SKM-1 treated with dmso at 0.1 percent for 144 hours (cell line): Measurements from ENCODE around the gene MRPL10.

Experiments
- DNase-seq: peaks from one replicate; lab custom pipeline; 2025; ENCODE audit not compliant: unreplicated experiment; lab: John Stamatoyannopoulos, UW

The MRPL10 gene

GRCh38 chr17:47831003-47831933 lies at the start of gene MRPL10, which contains the start of gene LRRC46:
Gene MRPL10, minus strand, starts transcription at chr17:47831541. Its CDS starts 30 bp downstream, at chr17:47831511.
Gene LRRC46, plus strand, starts transcription at chr17:47831670. Its CDS starts 320 bp downstream, at chr17:47831990.
- peak; percentile 89 for DNase-seq

- DNase-seq: no peak
Observed at GRCh38 chr17:47879776-47880454, 48.6 kb upstream of the MRPL10 start.

- DNase-seq: no peak
Observed at GRCh38 chr17:47879028-47879585, 47.8 kb upstream of the MRPL10 start.

- DNase-seq: no peak
Observed at GRCh38 chr17:47878203-47879027, 47.1 kb upstream of the MRPL10 start.

- no peak for DNase-seq
Observed at GRCh38 chr17:47877368-47878034, 46.2 kb upstream of the MRPL10 start.

- DNase-seq: no peak
Observed at GRCh38 chr17:47875011-47875985, 44.0 kb upstream of the MRPL10 start.

- no peak for DNase-seq
Observed at GRCh38 chr17:47873200-47874090, 42.1 kb upstream of the MRPL10 start.

- no peak for DNase-seq
Observed at GRCh38 chr17:47872651-47873161, 41.4 kb upstream of the MRPL10 start.

GRCh38 chr17:47872019-47872650 lies 40.8 kb upstream of the MRPL10 start:
- no peak for DNase-seq

GRCh38 chr17:47871048-47871447 lies 39.7 kb upstream of the MRPL10 start:
- DNase-seq: no peak

GRCh38 chr17:47870056-47870455 lies 38.7 kb upstream of the MRPL10 start:
- DNase-seq: no peak

GRCh38 chr17:47869114-47869513 lies 37.8 kb upstream of the MRPL10 start:
- no peak for DNase-seq

GRCh38 chr17:47867813-47868533 lies 36.6 kb upstream of the MRPL10 start:
- DNase-seq: no peak

- no peak for DNase-seq
Observed at GRCh38 chr17:47866941-47867340, 35.6 kb upstream of the MRPL10 start.

- no peak for DNase-seq
Observed at GRCh38 chr17:47864791-47865216, 33.5 kb upstream of the MRPL10 start.

GRCh38 chr17:47862621-47863440 lies 31.5 kb upstream of the MRPL10 start:
- DNase-seq: no peak
